ENCODE measurements around the gene LRRIQ1. TPM values are rescaled to one million over a fixed set of nuclear protein-coding genes. Genes with fewer than 3 reads are reported as not detected.

Gene LRRIQ1
- total RNA-seq, 1 experiment from 2014 or later, result 5.2 TPM

- H3K9me3 ChIP-seq (ENCODE audit: insufficient read depth, low read depth), result no peaks in the 10 kb centered on the region
- BruUV-seq (replicated peaks), result no TSS peak
- H3K4me2 ChIP-seq, result no peak overlapping the region
- H4K20me1 ChIP-seq (ENCODE audit: insufficient read depth), result no peaks in the 10 kb centered on the region
- peak in 1 of 2 experiments; percentile 50 for DNase-seq
- POLR2A ChIA-PET (ENCODE audit: unreplicated experiment), result no interaction called here
- H3K9me2 ChIP-seq (ENCODE audit: insufficient read depth), result no peaks in the 10 kb centered on the region
- H3K79me2 ChIP-seq (ENCODE audit: low read depth), result no peaks in the 10 kb centered on the region
- no peak overlapping the region for H3K27ac ChIP-seq
- H3K36me3 ChIP-seq (ENCODE audit: low read depth), result no peaks in the 10 kb centered on the region
- no peak overlapping the region for H2AFZ ChIP-seq
- intact Hi-C loops (cut with micrococcal nuclease; ENCODE audit: unreplicated experiment), result no loop called here
- CTCF ChIA-PET, result no interaction called here
- TF ChIP-seq EZH2 (IDR thresholded peaks at IDR 0.05; ENCODE audit: low read depth), result no peak
- no peak for TF ChIP-seq CTCF (conservative IDR thresholded peaks at IDR 0.05)
- H3F3A ChIP-seq (ENCODE audit: insufficient read depth, low read depth), result no peaks in the 10 kb centered on the region
- no peak overlapping the region for H3K4me3 ChIP-seq
- 0 out of 2 replicates have a peak, but pooled peaks cover 6% of the 10 kb centered on the region for H3K4me1 ChIP-seq (replicated peaks; ENCODE audit: insufficient read depth)
- no peaks in the 10 kb centered on the region for H3K27me3 ChIP-seq (ENCODE audit: insufficient read depth, low read depth)
Observed at GRCh38 chr12:85016413-85016812, 19.7 kb upstream of the LRRIQ1 start.

DNA sequence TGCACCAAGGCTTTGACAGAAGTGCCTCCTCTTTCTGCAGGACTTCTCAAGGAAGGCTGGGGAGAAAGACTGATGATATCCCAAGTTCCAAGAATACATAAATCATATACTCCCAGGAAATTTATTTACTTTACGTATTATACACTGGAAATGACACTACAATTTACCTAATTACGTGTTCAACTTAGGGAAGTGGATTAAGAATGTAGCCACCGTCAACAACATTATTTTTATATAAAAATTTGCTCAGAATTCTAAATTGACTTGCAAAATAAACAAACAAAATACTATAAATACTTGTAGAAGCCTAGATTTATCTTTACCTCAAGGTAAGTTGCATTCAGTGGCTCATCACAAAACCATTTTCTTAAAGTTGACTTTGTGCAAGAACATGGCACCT, 19.0 kb upstream of the LRRIQ1 start:
- no peaks in the 10 kb centered on the region for H3K27me3 ChIP-seq (ENCODE audit: insufficient read depth, low read depth)
- no peaks in the 10 kb centered on the region for H3K9me2 ChIP-seq (ENCODE audit: insufficient read depth)
- no peak overlapping the region for H2AFZ ChIP-seq
- no peak for TF ChIP-seq CTCF (conservative IDR thresholded peaks at IDR 0.05)
- H3K4me3 ChIP-seq, result no peak overlapping the region
- H3K36me3 ChIP-seq (ENCODE audit: low read depth), result no peaks in the 10 kb centered on the region
- no peaks in the 10 kb centered on the region for H4K20me1 ChIP-seq (ENCODE audit: insufficient read depth)
- ChIA-PET POLR2A (ENCODE audit: unreplicated experiment) (no interaction called here), CTCF (no interaction called here)
- no TSS peak for BruUV-seq (replicated peaks)
- intact Hi-C loops (cut with micrococcal nuclease; ENCODE audit: unreplicated experiment), result no loop called here
- DNase-seq, result no peak
- no peaks in the 10 kb centered on the region for H3K9me3 ChIP-seq (ENCODE audit: insufficient read depth, low read depth)
- H3K27ac ChIP-seq, result no peak overlapping the region
- no peaks in the 10 kb centered on the region for H3F3A ChIP-seq (ENCODE audit: insufficient read depth, low read depth)
- 0 out of 2 replicates have a peak, but pooled peaks cover 6% of the 10 kb centered on the region for H3K4me1 ChIP-seq (replicated peaks; ENCODE audit: insufficient read depth)
- H3K4me2 ChIP-seq, result no peak overlapping the region
- H3K79me2 ChIP-seq (ENCODE audit: low read depth), result no peaks in the 10 kb centered on the region

DNA sequence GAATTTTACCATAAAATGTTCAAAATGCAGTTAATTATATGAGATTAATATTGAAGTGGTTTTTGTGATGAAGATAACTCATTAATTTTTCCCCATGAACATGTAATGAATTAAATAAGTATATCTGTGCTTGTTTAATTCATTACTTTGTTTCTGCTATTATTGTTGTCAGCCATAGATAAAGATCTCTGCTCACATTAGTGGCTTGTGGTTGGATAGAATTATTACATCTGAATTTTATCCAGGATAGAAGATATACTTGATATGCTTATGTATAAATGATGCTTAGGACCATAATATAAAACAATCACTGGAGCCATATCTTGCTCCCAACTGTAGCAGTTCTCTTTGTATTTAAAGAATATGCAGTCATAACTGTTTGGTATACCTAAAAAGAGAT, 18.5 kb upstream of the LRRIQ1 start:
- Histone ChIP-seq H3K36me3 (ENCODE audit: low read depth) (no peaks in the 10 kb centered on the region), H3K4me2 (no peak overlapping the region), H4K20me1 (ENCODE audit: insufficient read depth) (no peaks in the 10 kb centered on the region), H3K9me3 (ENCODE audit: insufficient read depth, low read depth) (no peaks in the 10 kb centered on the region), H3K27ac (no peak overlapping the region), H3K4me3 (no peak overlapping the region), H3F3A (ENCODE audit: insufficient read depth, low read depth) (no peaks in the 10 kb centered on the region), H3K27me3 (ENCODE audit: insufficient read depth, low read depth) (no peaks in the 10 kb centered on the region), H2AFZ (no peak overlapping the region), H3K9me2 (ENCODE audit: insufficient read depth) (no peaks in the 10 kb centered on the region), H3K4me1 (replicated peaks; ENCODE audit: insufficient read depth) (0 out of 2 replicates have a peak, but pooled peaks cover 6% of the 10 kb centered on the region), H3K79me2 (ENCODE audit: low read depth) (no peaks in the 10 kb centered on the region)
- intact Hi-C loops (cut with micrococcal nuclease; ENCODE audit: unreplicated experiment), result no loop called here
- DNase-seq, result no peak
- TF ChIP-seq CTCF (conservative IDR thresholded peaks at IDR 0.05) (no peak), EZH2 (IDR thresholded peaks at IDR 0.05; ENCODE audit: low read depth) (no peak)
- CTCF ChIA-PET, result no interaction called here
- POLR2A ChIA-PET (ENCODE audit: unreplicated experiment), result no interaction called here
- no TSS peak for BruUV-seq (replicated peaks)

All from PC-9 (cell line).